ENCODE results near the gene TEX54.

Gene TEX54

GRCh38 chr11:62782753-62783152 is 49.9 kb downstream of the TEX54 start:
- DNase-seq = no peak

All from activated CD8-positive, alpha-beta memory T cell treated with anti-CD3 and anti-CD28 coated beads for 24 hours (primary cell).